HG02678 (cell line): ENCODE results near the gene LY86.
A peak's percentile ranks its signal among the peaks of the same experiment; 100 is the strongest.

Experiments used
- ATAC-seq: cut with Tn5 transposase; IDR thresholded peaks from one replicate; pipeline ENCODE4 v1.9.1; 2021; ENCODE audit warnings: mild to moderate bottlenecking, moderate library complexity; ENCODE audit not compliant: unreplicated experiment

The LY86 gene

DNA sequence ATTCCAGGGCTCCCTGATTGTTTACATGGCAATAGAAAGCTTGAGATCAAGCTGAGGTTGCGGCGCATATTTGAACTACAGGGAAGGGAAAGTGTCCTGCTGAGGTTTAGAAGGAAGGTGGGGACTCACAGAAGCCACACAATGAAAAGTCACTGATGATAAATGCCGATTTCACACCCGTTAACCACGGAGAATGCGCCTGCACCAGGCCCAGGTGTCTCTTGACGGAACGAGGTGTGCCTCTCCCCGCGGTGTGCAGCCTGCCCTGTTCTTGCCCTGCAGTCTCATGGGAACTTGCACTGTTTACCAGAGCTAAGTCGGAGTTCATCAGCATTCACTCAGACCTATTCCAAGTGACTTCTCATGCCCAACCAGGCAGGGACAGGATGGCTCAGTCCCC, 90.3 kb downstream of the LY86 start:
- ATAC-seq, result no peak

DNA sequence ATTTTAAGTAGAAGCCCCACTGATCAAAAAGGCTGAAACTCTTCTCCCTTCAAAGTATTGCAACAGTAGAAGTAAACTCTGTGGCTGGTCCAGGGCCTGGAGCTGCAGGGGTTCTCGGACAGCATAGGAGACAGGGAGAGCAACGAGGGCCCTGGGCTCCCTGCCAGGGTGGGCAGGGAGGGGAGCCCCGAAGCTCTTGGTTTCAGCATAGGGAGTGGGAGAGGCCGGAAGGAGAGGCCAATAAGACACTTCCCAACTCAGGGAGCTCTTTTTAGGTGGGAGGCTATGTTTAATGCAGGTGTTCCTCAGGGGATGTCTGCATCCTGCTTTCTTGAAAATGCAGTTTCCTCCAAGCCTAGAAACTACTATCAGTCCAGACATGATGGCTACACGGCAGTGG, 91.1 kb downstream of the LY86 start:
- no peak for ATAC-seq

DNA sequence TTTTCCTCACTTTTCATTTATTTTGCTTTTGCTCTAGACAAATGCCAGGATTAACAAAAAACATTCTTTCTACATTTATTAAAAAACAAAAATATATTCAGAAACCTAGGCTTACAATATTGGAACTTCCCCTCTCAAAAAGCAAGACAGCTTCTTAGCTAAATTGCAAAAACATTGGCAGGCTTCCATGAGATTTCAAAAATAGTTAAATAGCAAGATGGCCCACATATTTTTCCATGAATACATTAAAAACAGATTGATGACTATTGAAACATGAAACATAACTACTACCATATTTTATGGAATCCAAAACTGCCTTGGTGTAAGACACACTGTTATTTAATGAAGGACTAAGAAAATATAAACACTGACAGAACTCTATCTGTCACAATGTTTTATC, 92.0 kb downstream of the LY86 start:
- ATAC-seq, result no peak

DNA sequence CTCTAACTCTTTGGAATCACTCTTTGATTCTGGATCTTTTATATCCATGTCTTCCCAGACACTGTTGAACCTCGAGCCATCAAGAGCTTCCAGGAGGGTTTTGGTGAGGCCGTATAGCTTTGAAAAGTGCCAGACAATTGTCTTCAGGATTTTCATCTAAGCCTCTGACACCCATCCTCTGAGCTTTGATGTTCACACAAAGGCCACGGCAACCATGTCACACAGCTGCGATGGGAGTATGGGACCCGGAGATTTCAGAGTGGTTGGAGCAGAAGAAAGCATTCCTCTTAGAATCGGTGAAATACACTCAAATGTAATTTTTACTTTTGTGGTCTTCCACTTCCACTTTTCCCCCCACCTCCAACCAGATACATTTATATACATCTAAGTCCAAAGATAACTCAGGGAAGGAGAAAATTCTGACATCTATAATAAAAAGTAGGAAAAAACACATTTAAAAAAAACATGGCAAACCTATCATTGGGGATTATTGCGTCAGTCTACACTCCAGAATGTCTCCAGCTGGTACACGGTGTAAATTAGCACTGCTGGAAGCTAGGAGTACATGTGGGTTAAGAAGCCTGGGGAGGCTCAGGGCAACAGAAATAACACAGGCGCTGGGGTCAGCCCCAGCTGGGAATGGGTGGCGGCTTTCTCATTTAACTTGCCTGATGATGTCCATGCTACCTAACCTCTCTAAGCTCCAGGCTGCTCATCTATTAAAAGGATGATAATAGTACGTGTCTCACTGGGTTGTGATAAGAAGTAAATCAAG, 92.7 kb downstream of the LY86 start:
- ATAC-seq, result no peak

DNA sequence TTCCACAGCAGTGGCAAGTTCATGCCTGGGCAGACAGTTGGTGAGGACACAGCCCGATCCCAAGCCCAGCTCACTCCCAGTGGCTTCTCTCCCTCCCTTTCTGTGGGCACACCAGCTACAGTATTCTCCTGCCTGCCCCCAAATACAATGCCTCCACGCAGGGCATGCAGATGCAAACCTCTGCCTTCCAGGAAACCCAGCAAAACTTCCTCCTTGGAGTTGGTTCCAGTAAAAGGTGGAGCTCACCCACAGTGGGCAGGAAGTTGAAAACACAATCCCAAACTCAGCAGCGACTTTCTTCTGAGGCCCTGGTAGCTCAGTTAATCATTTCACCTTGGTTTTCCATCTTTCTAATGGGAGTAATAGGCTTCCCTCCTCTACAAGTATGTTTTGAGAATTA, 93.7 kb downstream of the LY86 start:
- ATAC-seq, result no peak

DNA sequence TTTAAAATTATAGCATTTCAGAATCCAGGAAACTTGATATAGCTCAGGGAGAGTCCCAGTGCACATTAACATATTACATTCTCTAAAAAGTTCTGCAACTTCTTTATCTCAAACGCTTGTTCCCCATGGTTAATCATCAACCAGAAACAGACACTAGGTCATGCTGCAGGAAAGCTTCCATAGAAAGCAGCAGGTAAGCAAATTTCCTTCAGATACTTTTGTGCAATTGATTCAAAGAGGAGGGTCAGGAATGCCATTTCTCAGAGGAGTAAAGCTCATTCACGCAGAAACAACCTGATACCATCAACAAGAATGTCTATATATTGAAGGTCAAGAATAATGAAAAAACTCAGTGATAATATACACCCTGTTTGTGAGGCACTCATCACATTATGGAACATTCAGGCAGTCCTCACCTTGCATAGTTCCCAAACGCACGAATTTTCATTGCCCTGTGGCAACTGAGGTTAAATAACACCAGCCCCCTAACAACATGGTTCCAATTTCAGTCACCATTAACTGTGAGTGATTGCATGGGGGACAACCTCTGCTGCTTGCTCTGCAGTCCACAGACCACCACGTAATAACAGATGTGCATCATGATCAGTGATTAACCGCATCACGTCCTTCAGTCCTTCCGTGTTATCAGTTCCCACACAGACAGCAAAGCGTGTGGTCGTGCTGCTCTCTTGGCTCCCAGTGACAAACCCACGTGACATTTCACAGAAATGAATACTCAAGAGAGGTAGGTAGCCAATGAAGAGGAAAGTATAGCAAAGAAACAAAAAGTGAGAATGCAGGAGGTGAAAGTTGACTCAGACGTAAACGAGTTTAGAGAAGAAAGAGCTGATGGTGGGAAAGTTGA, 95.7 kb downstream of the LY86 start:
- peak; percentile 79 for ATAC-seq

DNA sequence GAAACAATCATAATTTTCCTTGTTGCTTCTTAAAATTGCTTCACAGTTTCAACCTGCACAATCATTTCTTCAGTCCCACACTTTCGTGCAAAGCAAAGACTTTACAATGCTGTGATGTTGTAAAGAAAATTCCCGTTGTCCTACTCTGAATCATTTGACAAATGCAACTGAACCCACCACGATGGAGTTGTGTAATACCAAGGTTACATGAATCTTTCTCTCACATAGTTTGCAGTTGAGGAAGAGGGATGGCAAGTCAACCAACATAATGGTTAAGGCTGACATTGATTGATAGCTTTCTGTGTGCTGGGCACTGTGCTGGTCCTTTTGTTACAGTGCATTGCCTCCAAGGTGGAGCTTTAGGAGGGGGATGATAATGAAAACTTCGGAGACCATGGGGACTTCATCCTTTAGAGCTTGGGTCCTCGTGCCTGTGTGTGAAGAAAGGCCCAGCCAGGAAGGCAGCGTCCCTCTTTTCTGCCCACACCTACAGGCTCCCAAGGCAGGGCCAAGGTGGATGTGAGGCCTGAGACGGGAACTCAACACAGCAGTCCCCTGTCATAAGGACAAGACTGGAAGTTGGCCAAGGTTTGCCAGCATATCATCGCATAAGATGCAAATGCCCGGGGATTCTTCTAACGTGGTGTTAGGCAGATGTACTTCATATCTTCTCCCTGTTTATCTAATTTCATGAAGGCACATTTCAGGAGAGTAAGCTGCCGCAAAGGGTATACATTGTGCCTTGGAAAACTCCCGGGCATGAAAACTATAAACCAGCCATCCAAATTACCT, 96.9 kb downstream of the LY86 start:
- ATAC-seq, result no peak

DNA sequence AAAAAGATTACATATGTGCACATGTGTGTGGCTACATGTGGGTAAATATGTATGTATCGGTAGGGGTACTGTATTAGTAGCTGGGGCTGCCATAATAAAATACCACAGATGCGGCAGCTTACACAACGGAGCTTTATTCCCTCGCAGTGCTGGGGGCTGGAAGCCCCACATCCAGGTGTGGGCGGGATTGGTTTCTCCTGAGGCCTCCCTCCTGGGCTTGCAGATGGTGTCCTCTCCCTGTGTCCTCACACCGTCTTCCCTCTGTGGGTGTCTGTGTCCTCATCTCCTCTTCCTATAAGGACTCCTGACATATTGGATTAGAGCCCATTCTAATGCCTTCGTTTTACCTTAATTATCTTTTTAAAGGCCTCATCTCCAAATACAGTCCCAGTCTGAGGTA, 97.7 kb downstream of the LY86 start:
- ATAC-seq, result no peak

DNA sequence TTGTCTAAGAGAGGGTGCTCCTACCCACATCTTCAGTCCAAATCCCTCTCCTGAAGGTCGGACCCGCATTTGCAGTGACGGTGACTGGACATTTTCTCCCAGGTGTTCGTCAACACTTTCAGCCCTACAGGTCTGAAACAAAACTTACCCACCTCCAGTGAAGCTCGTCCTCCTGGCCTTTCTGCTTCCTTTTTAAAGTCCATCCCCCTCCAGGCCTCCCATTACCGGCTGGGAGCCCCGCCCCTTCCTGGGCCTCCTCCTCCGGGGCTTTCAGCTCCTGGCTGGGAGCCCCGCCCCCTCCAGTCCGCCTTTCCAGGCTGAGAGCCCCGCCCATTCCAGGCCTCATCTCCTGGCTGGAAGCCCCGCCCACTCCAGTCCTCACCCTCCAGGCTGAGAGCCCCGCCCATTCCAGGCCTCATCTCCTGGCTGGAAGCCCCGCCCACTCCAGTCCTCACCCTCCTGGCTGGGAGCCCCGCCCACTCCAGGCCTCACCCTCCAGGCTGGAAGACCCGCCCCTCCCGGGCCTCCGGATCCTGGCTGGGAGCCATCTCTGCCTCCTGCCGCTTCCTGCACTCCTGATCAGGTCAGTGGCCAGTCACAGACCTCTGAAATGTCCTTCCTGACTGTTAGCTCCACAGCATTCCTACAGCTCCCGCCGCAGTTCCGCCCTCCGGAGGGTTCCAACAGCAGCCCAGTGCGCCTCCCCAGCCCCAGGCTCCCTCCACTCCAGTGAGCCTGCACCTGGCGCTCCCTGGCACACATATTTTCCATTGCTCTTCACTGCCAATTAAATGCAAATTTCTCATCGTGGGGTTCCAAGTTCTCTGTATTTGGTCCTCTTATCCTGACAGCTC, 98.5 kb downstream of the LY86 start:
- ATAC-seq, result peak; percentile 32

DNA sequence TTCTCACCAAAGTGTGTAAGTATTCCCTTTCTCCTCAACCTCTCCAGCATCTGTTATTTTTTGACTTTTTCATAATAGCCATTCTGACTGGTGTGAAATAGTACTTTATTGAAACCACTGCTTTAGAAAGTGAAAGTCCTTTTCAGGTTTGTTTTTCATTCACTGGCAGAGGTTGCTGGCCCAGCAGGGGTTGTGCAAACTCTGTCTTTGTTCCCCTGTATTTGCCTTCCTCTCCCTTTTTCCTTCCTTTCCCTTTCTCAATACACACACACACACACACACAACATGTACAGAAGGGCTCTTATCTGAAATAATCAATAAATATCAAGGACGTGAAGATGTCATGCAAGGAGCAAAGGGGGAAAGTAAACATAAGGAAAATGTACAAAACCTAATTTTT, 99.8 kb downstream of the LY86 start:
- ATAC-seq, result no peak

DNA sequence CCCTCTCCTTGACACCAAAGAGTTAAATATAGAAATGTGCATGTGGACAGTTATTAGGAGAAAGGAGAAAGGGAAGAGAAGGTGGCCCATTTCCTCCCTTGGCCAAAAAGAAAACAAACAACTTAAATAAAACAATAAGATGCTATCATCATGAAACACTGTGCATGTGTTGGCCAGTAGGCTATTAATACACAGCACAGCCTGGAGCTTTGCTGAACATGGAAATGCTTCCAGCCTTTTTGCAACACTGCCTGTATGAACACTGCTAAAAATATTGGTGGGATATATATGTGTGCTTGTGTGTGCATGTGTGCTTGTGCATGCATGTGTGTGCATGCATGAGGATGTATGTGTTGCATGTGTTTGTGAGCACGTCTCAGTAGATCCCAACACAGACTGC, 100.4 kb downstream of the LY86 start:
- no peak for ATAC-seq

DNA sequence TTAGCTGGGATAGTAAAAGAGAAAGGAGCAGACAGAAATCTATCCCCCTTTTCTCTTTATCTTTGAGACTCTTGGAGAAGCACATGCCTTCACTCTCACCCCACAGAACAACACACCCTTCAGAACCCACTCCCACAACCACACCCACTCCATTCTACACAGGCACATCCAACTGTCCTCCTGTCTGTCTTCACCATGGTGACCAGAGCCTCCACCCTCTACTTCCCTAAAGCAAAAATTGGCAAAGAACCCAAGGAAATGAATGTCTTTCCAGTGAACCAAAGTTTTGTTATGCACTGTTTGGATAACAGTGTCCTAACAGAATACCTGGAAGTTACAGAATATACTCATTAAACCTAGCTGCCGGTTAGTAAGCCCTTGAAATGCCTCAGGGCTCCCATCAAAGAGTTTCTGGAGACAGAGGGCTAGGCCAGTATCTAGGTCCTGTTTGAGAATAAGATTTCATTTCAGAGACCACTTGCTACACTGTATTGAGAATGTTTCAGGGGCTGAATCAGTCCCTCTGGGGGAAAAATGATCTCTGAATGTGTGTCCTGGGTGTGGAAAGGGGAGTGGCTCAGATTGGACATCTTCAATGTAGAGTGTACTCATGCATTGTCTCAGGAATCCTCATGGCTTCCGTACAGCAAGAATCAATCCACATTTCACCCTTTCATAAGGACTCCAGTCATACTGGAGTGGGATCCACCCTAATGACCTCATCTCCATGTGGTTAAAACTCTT, 101.1 kb downstream of the LY86 start:
- no peak for ATAC-seq

DNA sequence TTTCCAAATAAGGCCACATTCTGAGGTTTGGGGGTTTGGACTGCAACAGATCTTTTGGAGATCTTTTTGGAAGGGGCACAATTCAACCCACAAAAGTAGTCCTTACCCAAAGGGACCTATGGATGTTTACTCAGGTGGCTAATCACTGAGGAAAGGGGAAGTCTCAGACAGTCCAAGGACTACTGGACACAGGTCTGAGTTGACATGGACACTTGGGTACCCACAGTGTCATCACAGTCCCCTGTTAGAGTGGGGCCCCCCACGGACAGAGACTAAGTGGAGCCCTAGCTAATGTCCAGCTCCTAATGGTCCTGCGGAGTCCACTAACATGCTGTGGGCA, 101.6 kb downstream of the LY86 start:
- no peak for ATAC-seq

DNA sequence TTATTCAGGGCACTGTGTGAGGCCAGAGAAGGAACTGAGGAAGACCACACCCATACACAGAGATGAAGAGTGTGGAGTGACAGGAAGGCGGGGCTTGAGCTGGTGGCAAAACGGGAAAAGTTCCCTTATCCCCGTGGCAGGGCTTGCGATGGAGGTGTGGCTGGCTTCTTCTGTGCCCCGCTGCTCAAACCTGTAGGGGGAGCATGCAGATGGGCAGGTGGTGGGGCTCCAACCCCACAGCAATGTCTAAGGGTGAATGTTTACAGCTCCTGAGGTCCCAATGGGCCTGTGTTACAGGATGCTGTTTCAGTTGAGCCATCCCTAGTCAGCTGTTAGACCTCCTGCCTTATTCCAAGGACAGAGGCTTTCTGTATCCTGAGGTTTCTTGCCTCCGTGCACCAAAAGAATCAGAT, 105.9 kb downstream of the LY86 start:
- ATAC-seq, result no peak

DNA sequence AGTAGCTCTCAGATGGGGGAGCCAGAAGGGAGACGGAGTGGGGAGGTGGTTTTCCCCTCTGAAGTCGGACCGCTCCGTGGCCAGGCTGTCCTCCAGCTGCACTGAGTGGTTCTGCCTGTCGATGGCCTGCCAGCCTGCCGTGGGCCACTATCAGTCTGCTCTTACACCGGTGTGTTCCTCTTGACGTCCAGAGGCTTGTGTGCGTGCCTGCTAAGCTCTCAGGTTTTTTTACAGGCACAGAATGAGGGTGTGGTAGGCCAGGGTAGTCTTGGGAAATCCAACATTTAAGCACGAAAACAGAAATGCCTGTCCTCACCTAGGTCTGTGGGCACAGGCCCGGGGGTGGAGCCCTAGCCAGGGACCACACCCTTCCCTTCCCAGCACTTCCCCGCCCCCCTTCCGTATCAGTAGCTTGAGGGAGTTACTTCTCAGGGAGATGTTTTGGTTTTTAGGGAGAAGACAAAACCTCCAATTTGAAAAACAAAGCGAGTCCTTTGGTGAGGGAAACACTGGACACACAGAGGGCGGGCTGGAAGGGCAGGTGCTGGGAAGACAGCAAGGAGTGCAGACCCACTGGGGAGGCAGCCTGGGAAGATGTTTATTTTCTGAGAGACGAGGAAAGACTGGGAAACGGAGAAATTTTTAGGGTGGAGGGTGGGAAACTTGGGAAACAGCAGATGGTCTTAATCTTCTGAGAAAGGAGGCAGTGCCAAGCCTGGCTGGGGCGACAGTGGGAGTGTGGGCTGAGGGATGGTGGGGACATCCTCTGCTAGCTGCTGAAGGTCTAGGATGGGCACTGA, 106.5 kb downstream of the LY86 start:
- ATAC-seq, result no peak

DNA sequence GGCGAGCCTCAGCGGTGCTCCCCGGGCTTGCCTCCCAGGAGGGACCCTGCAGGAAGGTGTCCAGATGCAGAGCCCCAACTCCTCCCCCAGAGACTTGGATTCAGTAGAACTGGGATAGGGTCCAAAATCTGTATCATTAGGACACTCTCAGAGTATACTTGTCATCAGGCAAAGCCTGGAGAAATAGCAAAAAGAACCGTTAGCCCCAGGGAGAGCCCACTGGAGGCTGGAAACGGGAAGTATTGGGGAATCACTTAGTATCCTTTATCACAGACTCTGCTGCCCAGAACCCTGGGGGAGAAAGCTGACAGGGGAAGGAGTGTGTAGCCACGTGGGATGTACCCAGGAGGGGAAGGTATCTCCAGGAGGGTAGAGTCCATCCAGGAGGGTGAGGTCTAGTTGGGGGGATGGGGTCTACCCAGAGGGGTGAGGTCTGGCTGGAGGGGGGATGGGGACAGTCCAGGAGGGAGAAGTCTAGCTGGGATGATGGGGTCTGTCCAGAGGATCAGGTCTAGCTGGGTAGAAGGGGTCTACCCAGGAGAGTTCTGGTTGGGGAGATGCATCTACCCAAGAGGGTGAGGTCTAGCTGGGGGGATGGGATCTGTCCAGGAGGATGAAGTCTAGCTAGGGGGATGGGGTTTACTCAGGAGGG, 107.2 kb downstream of the LY86 start:
- ATAC-seq, result no peak

DNA sequence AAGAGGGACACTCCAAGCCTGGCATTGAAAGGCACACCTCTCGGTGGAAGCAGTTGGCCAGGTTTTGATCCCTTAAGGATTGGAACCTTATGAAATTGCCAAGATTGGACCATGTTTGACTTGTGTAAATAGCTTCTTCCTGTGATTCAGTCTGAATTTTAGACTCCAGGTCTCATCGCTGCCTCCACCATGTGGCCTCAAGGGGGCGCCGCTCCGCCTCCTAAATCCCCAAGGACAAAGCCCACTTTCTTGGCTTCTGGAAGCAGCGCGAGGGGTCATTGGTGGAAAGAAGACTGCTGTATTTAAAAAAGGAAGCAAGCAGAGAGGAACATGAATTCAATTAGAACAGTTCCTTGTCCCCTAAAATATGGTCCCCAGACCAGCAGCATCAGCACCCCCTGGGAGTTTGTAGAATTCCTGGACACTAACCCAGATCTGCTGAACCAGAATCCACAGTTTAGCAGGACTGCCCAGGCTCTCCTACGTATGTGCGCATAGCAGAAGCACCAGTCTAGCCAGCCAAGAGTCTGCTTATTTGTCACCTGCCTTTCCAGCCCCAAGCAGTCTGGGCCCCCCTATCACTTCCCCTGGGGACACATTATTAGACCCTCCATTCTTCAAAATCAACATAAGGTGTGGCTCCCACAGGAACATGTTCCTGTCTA, 108.5 kb downstream of the LY86 start:
- ATAC-seq, result no peak

DNA sequence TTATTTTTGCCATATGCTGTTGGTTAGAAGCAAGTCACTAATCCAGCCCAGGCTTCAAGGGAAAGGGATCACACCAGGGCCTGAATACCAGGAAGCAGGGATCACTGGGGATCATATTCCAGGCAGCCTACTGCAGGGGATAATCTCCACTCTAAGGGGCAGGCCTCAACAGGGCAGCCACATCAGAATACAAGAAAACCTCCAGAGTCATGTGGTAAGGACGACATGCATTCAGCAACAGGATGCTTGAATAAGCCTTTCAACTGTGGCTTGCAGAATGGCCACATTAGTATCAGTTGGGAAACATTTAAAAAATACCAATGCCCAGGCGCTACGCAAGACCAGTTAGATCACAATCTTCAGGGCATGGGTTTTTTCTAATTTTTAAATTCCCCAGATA, 109.1 kb downstream of the LY86 start:
- no peak for ATAC-seq
